A549 treated with DMSO at 1 μM for 4 hours (cell line): Measurements from ENCODE around the gene CCL22. TPM values are rescaled to one million over a fixed set of nuclear protein-coding genes. Genes with fewer than 3 reads are reported as not detected.

Experiments used
- total RNA-seq: library from RNA; stranded (reverse); fragments of 200-300 nt; extraction: Qiagen RNA extraction; gene quantifications from 5 replicates; pipeline ENCODE4 v1.2.3, GENCODE V29; 2022; ENCODE audit warnings: low read depth

CCL22 gene
- 0.06 to 0.08 TPM (median 0.07 TPM) in 4 of 5 replicates, not detected in the other for total RNA-seq

GRCh38 chr16:57358527-57359095, at the start of gene CCL22:
Gene CCL22, plus strand, starts transcription at chr16:57358783. Its CDS starts 34 bp downstream, at chr16:57358817.

GRCh38 chr16:57372372-57373116, 14.0 kb downstream of the CCL22 start, which contains the start of gene CX3CL1:
Gene CX3CL1, plus strand, starts transcription at chr16:57372490. Its CDS starts 79 bp downstream, at chr16:57372569.

GRCh38 chr16:57403965-57404817, 45.6 kb downstream of the CCL22 start, which contains the start of gene CCL17:
Gene CCL17, plus strand, starts transcription at chr16:57404767. Its CDS starts 9,166 bp downstream, at chr16:57413933.

Other genes starting within 250 kb of the CCL22 start
- gene PSME3IP1, start 172.7 kb upstream of the CCL22 start, total RNA-seq: 86.7 to 100 TPM (median 92.5 TPM) in 5 replicates
- 26.4 to 32.0 TPM (median 28.1 TPM) in 5 replicates for gene RSPRY1, start 172.5 kb upstream of the CCL22 start, total RNA-seq
- 63.6 to 82.8 TPM (median 73.3 TPM) in 5 replicates for gene ARL2BP, start 113.5 kb upstream of the CCL22 start, total RNA-seq
- 1.3 to 2.1 TPM (median 1.6 TPM) in 5 replicates for gene PLLP, start 74.1 kb upstream of the CCL22 start, total RNA-seq
- 0.04 to 0.32 TPM (median 0.10 TPM) in 4 of 5 replicates, not detected in the other for gene CX3CL1, start 13.7 kb downstream of the CCL22 start, total RNA-seq
- gene CCL17, start 46.0 kb downstream of the CCL22 start, total RNA-seq: not detected in 5 replicates
- 68.9 to 89.6 TPM (median 73.2 TPM) in 5 replicates for gene CIAPIN1, start 88.6 kb downstream of the CCL22 start, total RNA-seq
- gene COQ9, start 88.7 kb downstream of the CCL22 start, total RNA-seq: 38.1 to 53.6 TPM (median 51.3 TPM) in 5 replicates
- gene POLR2C, start 103.9 kb downstream of the CCL22 start, total RNA-seq: 106 to 173 TPM (median 107 TPM) in 5 replicates
- 33.4 to 45.4 TPM (median 42.6 TPM) in 5 replicates for gene DOK4, start 127.7 kb downstream of the CCL22 start, total RNA-seq
- gene CCDC102A, start 177.8 kb downstream of the CCL22 start, total RNA-seq: 5.7 to 9.7 TPM (median 9.4 TPM) in 5 replicates
- 0.02 to 0.07 TPM (median 0.06 TPM) in 5 replicates for gene ADGRG5, start 183.9 kb downstream of the CCL22 start, total RNA-seq